ENCODE data around the gene SLC10A7.
"Not testable (repeated sequence)": the region's sequence is repeated elsewhere in the genome, so short reads cannot be mapped to it uniquely, and the experiment has no call there.

Gene SLC10A7

DNA sequence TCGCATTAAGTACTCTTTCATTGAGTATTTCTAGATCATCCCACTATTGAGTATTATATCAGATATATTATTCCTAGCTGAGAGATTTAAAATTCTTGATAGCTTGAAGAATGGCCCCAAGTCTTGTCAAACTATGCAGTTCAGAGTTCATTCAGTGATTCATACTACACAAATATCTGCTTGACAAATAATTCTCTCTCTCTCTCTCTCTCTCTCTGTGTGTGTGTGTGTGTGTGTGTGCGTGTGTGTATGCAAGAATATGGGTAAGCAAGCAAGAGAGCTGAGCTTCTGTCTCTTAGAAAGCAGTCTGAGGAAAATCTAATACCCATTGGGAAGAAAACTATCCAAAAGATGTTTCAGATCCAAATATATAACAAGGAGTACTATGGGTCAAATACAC lies 142.0 kb downstream of the SLC10A7 start:
- no peak overlapping the region for H3K4me3 ChIP-seq (ENCODE audit: low read length)
- TF ChIP-seq CTCF (conservative IDR thresholded peaks at IDR 0.05; ENCODE audit: low read length): no peak
- DNase-seq (ENCODE audit: low read depth): no peak

- no peak for TF ChIP-seq CTCF (conservative IDR thresholded peaks at IDR 0.05; ENCODE audit: low read length)
- DNase-seq (ENCODE audit: low read depth): no peak
- no peak overlapping the region for H3K4me3 ChIP-seq (ENCODE audit: low read length)
Observed at GRCh38 chr4:146371812-146372211, 149.9 kb downstream of the SLC10A7 start.

DNA sequence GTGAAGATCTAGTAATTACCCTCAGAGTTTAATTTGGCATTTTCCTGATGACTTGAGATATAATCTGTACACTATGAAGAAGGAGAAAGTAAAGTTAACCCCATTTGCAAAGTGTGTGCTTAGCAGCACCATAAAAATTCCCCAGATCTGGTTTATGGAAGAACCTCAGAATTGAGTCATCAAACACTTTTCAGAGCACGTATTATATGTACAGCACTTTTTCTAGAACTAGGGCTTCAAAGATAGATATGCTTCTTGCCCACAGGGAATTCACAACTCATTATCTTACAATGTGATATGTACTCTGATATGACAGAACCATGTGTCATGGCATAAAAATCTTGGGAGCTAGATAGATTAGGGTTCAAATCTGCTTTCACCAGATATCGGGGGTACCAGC lies 150.9 kb downstream of the SLC10A7 start:
- no peak overlapping the region for H3K4me3 ChIP-seq (ENCODE audit: low read length)
- no peak for TF ChIP-seq CTCF (conservative IDR thresholded peaks at IDR 0.05; ENCODE audit: low read length)
- no peak for DNase-seq (ENCODE audit: low read depth)

GRCh38 chr4:146369446-146369845 lies 152.3 kb downstream of the SLC10A7 start:
- DNase-seq (ENCODE audit: low read depth): no peak
- no peak overlapping the region for H3K4me3 ChIP-seq (ENCODE audit: low read length)
- TF ChIP-seq CTCF (conservative IDR thresholded peaks at IDR 0.05; ENCODE audit: low read length): no peak

- TF ChIP-seq CTCF (conservative IDR thresholded peaks at IDR 0.05; ENCODE audit: low read length): no peak
- no peak overlapping the region for H3K4me3 ChIP-seq (ENCODE audit: low read length)
- no peak for DNase-seq (ENCODE audit: low read depth)
Observed at GRCh38 chr4:146368209-146368608, 153.5 kb downstream of the SLC10A7 start.

- no peak overlapping the region for H3K4me3 ChIP-seq (ENCODE audit: low read length)
- TF ChIP-seq CTCF (conservative IDR thresholded peaks at IDR 0.05; ENCODE audit: low read length): no peak
- no peak for DNase-seq (ENCODE audit: low read depth)
Observed at GRCh38 chr4:146367347-146367746, 154.4 kb downstream of the SLC10A7 start.

- no peak overlapping the region for H3K4me3 ChIP-seq (ENCODE audit: low read length)
- no peak for DNase-seq (ENCODE audit: low read depth)
- TF ChIP-seq CTCF (conservative IDR thresholded peaks at IDR 0.05; ENCODE audit: low read length): no peak
Observed at GRCh38 chr4:146359771-146360170, 162.0 kb downstream of the SLC10A7 start.

DNA sequence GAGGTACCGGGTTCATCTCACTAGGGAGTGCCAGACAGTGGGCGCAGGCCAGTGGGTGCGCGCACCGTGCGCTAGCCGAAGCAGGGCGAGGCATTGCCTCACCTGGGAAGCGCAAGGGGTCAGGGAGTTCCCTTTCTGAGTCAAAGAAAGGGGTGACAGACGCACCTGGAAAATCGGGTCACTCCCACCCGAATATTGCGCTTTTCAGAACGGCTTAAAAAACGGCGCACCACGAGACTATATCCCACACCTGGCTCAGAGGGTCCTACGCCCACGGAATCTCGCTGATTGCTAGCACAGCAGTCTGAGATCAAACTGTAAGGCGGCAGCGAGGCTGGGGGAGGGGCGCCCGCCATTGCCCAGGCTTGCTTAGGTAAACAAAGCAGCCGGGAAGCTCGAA lies 171.6 kb downstream of the SLC10A7 start:
- not testable (repeated sequence) for DNase-seq (ENCODE audit: low read depth); H3K4me3 ChIP-seq (ENCODE audit: low read length)

All from AG10803 (cell line).